Ovary (tissue), 9 donors: ENCODE results near the gene ZNF222. TPM values are rescaled to one million over a fixed set of nuclear protein-coding genes. Genes with fewer than 3 reads are reported as not detected.

Experiments
- DNase-seq, 5 donors: peaks; one replicate each; pipeline ENCODE4 v3.0.0-alpha.2; 2019 to 2020
- H3K27ac ChIP-seq, 2 donors: fragments of 200-600 bp; one replicate each; pipeline versions ENCODE4 v1.5.1 to v1.8.0; 2019 to 2022
- H3K27me3 ChIP-seq: fragments of 200-600 bp; one replicate; pipeline ENCODE4 v1.8.0; 2022
- H3K36me3 ChIP-seq: fragments of 200-600 bp; sonication (generic); one replicate; pipeline ENCODE4 v1.5.1; 2019
- H3K4me1 ChIP-seq: one replicate; pipeline ENCODE4 v1.8.1; 2013; ENCODE audit warnings: mild to moderate bottlenecking, moderate library complexity; ENCODE audit not compliant: insufficient read depth
- H3K4me3 ChIP-seq: fragments of 200-600 bp; sonication (generic); one replicate; pipeline ENCODE4 v1.5.1; 2017
- H3K9me3 ChIP-seq, 2 donors: fragments of 200-600 bp in 1 of 2; sonication (generic) in 1 of 2; one replicate each; pipeline versions ENCODE4 v1.5.1 to v1.8.1; 2013 to 2019; ENCODE audit warnings: mild to moderate bottlenecking in 1 of 2, moderate library complexity in 1 of 2
- CTCF ChIP-seq, 3 donors: fragments of 450-650 bp in 2 of 3; fragments of 200-600 bp in 1 of 3; IDR thresholded peaks; one replicate each; pipeline versions ENCODE4 v1.5.1 to v1.8.0; 2016 to 2022; ENCODE audit warnings: antibody characterized with exemption in 3 of 3, mild to moderate bottlenecking in 1 of 3
- EP300 ChIP-seq: sonication (generic); formaldehyde crosslinking; IDR thresholded peaks from one replicate; pipeline ENCODE4 v1.6.1; 2017; ENCODE audit warnings: antibody characterized with exemption
- POLR2A ChIP-seq: fragments of 450-650 bp; IDR thresholded peaks from one replicate; pipeline ENCODE4 v1.6.1; 2017; ENCODE audit warnings: antibody characterized with exemption, mild to moderate bottlenecking, moderate library complexity
- WGBS, 3 donors: extraction: QIAGEN DNeasy Blood & Tissue Kit in 1 of 3; methylation state at CpG; one replicate each; pipeline versions ENCODE4 v1.1.5 to v1.1.7; 2013 to 2017; 5-methylcytosine and 5-hydroxymethylcytosine counted together
- intact Hi-C, 4 donors: fragments of 100-400 bp; cut with DNase I; formaldehyde crosslinking; loops; one replicate each; pipeline versions ENCODE4 v1.11.0 to v1.15.1; 2022 to 2023
- polyA plus RNA-seq, 2 donors: library from polyadenylated mRNA; stranded (reverse); fragments of 200-250 nt in 1 of 2; fragments of 350-450 nt in 1 of 2; fragmentation: Illumina TruSeq in 1 of 2; extraction: RNeasy Lipid Tissue Mini Kit (QIAGEN cat#74804) in 1 of 2; gene quantifications; one replicate each; pipeline ENCODE4 v1.2.3, GENCODE V29; 2013 to 2014
- total RNA-seq, 7 donors: library from RNA; depleted of rRNA in 2 of 7; stranded (reverse); fragments of >200 nt in 2 of 7; fragmentation: NEBNext Ultra II Directional in 3 of 7; extraction: Animal tissue kit (Norgen Biotek cat#: 25700) in 3 of 7; gene quantifications; one replicate each; pipeline versions ENCODE4 v1.1.0 to v1.2.4, GENCODE V29; 2016 to 2023
- donor health status: DM: no; HTN: no; CAD: no; lungs with moderate emphysema.
- donor health status: DM: no; HTN: no; CAD: no.
- donor health status: Bipolar disorder and iron deficiency.
- donor health status: DM: yes; HTN: yes; CAD: no.
- donor health status: DM: no; HTN: no; CAD: no.
- donor health status: DM: yes; HTN: yes; CAD: no.

The ZNF222 gene
- total and polyA plus RNA-seq, 9 donors = 3.3 to 6.0 (median 4.8) TPM

GRCh38 chr19:44051650-44052402 lies 26.6 kb downstream of the ZNF222 start, which contains the start of gene ZNF223:
TSS of gene ZNF223 (plus strand) at chr19:44052036. CDS start at chr19:44055177, 3,141 bp downstream.
- peak; percentile 92 to 94 (median 93) for DNase-seq
- Histone ChIP-seq H3K27ac (peak within 1 kb of the TSS in 1 of 2 donors; percentile 31), H3K4me1 (peaks cover 5% of the 10 kb centered on the region), H3K36me3 (no peaks in the 10 kb centered on the region), H3K9me3 (peaks cover 0 to 2% of the 10 kb centered on the region in 2 donors), H3K27me3 (no peaks in the 10 kb centered on the region), H3K4me3 (peak within 1 kb of the TSS; percentile 82)
- TF ChIP-seq EP300 (peak; percentile 64), POLR2A (no peak)
- WGBS, 3 donors = 1% methylated on average over 38 of the region's 38 CpGs
- intact Hi-C loops = loop anchor here in 1 of 4 donors (10.0 kb wide), 1 partner anchor 63 kb away; the partner anchor contains the start of gene ZNF225

- Histone ChIP-seq H3K36me3 (no peaks in the 10 kb centered on the region), H3K9me3 (peaks cover 0 to 9% of the 10 kb centered on the region in 2 donors), H3K4me3 (no peak overlapping the region), H3K4me1 (peaks cover 5% of the 10 kb centered on the region), H3K27me3 (no peaks in the 10 kb centered on the region), H3K27ac (no peak overlapping the region)
- intact Hi-C loops = loop anchor here in 1 of 4 donors (10.0 kb wide), 1 partner anchor 59 kb away; the partner anchor contains the start of gene ZNF225
- TF ChIP-seq CTCF (IDR thresholded peaks at IDR 0.05) (no peak), POLR2A (no peak), EP300 (no peak)
- DNase-seq = no peak
- 91 to 98% (median 94%) methylated on average over 5 of the region's 5 CpGs for WGBS, 3 donors
Observed at GRCh38 chr19:44055870-44056269, 30.7 kb downstream of the ZNF222 start.

- Histone ChIP-seq H3K4me3 (no peak overlapping the region), H3K4me1 (no peaks in the 10 kb centered on the region), H3K27ac (no peak overlapping the region), H3K9me3 (peaks cover 0 to 19% of the 10 kb centered on the region in 2 donors), H3K36me3 (no peaks in the 10 kb centered on the region), H3K27me3 (no peaks in the 10 kb centered on the region)
- TF ChIP-seq CTCF (IDR thresholded peaks at IDR 0.05) (no peak), POLR2A (no peak)
- intact Hi-C loops = loop anchor here in 1 of 4 donors (10.0 kb wide), 1 partner anchor 56 kb away; the partner anchor contains the start of gene ZNF225
- 97 to 100% (median 100%) methylated on average over 2 of the region's 2 CpGs for WGBS, 3 donors
- DNase-seq = no peak
Observed at GRCh38 chr19:44059229-44059628, 34.0 kb downstream of the ZNF222 start.

- Histone ChIP-seq H3K27ac (no peak overlapping the region), H3K9me3 (peaks cover 0 to 26% of the 10 kb centered on the region in 2 donors), H3K4me3 (no peak overlapping the region), H3K36me3 (peaks cover 2% of the 10 kb centered on the region), H3K4me1 (no peaks in the 10 kb centered on the region), H3K27me3 (no peaks in the 10 kb centered on the region)
- WGBS, 3 donors = 84 to 100% (median 96%) methylated on average over 1 of the region's 1 CpG
- DNase-seq = no peak
- intact Hi-C loops = no loop called here
- TF ChIP-seq CTCF (IDR thresholded peaks at IDR 0.05) (no peak), EP300 (no peak), POLR2A (no peak)
Observed at GRCh38 chr19:44061038-44061437, 35.9 kb downstream of the ZNF222 start.

- DNase-seq = no peak
- TF ChIP-seq POLR2A = no peak
- TF ChIP-seq EP300 = no peak
- no peak for TF ChIP-seq CTCF (IDR thresholded peaks at IDR 0.05)
- Histone ChIP-seq H3K4me1 (no peaks in the 10 kb centered on the region), H3K27me3 (no peaks in the 10 kb centered on the region), H3K4me3 (no peak overlapping the region), H3K27ac (no peak overlapping the region), H3K9me3 (peaks cover 0 to 32% of the 10 kb centered on the region in 2 donors), H3K36me3 (peaks cover 2% of the 10 kb centered on the region)
- WGBS, 3 donors = 67 to 87% (median 79%) methylated on average over 3 of the region's 3 CpGs
- intact Hi-C loops = no loop called here
Observed at GRCh38 chr19:44066305-44066704, 41.1 kb downstream of the ZNF222 start.
